Sigmoid colon (tissue), 4 donors: ENCODE data around the gene GRIN2D.

ENCODE experiments used
- POLR2A ChIP-seq, 2 donors: fragments of 450-650 bp; IDR thresholded peaks; one replicate each; pipeline ENCODE4 v1.6.1; 2016; ENCODE audit warnings: antibody characterized with exemption in 2 of 2, mild to moderate bottlenecking in 2 of 2, moderate library complexity in 2 of 2
- POLR2AphosphoS5 ChIP-seq, 4 donors: sonication (generic); formaldehyde crosslinking; IDR thresholded peaks; one replicate each; pipeline ENCODE4 v1.6.1; 2017; ENCODE audit warnings: antibody characterized with exemption in 4 of 4
- TF ChIP-seq, protein P1 (sequence below), 4 experiments: fragments of 450-650 bp in 3 of 4; fragments of 200-600 bp in 1 of 4; IDR thresholded peaks; one replicate each; pipeline ENCODE4 v1.5.1; 2016 to 2019; ENCODE audit warnings: antibody characterized with exemption in 4 of 4, mild to moderate bottlenecking in 3 of 4, moderate library complexity in 2 of 4

DNA sequence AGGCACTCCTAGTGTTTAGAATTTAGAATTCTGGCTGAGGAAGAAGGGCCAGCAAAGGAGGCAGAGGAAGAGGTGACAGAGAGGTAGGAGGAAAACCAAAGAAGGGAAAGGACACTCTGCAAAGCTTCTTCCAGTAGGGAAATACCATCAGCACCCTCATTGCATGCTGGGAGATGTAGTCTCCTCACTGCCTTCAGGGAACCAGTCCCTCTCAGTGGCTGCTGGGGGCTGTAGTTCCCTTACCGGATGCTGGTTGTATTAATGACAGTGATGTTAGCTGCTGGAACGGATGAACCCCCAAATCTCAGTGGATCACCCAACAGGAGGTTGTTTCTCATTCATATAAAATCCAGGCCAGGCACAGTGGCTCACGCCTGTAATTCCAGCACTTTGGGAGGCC, 10.1 kb downstream of the GRIN2D start:
- TF ChIP-seq POLR2AphosphoS5 (IDR thresholded peaks at IDR 0.05) (no peak), POLR2A (IDR thresholded peaks at IDR 0.05) (no peak)
- TF ChIP-seq, protein P1, sequence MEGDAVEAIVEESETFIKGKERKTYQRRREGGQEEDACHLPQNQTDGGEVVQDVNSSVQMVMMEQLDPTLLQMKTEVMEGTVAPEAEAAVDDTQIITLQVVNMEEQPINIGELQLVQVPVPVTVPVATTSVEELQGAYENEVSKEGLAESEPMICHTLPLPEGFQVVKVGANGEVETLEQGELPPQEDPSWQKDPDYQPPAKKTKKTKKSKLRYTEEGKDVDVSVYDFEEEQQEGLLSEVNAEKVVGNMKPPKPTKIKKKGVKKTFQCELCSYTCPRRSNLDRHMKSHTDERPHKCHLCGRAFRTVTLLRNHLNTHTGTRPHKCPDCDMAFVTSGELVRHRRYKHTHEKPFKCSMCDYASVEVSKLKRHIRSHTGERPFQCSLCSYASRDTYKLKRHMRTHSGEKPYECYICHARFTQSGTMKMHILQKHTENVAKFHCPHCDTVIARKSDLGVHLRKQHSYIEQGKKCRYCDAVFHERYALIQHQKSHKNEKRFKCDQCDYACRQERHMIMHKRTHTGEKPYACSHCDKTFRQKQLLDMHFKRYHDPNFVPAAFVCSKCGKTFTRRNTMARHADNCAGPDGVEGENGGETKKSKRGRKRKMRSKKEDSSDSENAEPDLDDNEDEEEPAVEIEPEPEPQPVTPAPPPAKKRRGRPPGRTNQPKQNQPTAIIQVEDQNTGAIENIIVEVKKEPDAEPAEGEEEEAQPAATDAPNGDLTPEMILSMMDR (IDR thresholded peaks at IDR 0.05), result no peak
